Stimulated activated CD4-positive, alpha-beta T cell treated with anti-CD3 and anti-CD28 coated beads, Interleukin-4, amount 100 ng/mL, for 4 hours (primary cell): ENCODE data around the gene ALDH9A1.
"Not testable (repeated sequence)": the region's sequence is repeated elsewhere in the genome, so short reads cannot be mapped to it uniquely, and the experiment has no call there.

Experiments
- DNase-seq, 2 experiments: peaks; one replicate each; pipeline ENCODE4 v3.0.0-alpha.2; 2020

The ALDH9A1 gene

GRCh38 chr1:165644064-165644735, 54.2 kb downstream of the ALDH9A1 start:
- DNase-seq, result no peak

- no peak for DNase-seq
Measured at GRCh38 chr1:165641231-165641987, 57.0 kb downstream of the ALDH9A1 start.

GRCh38 chr1:165639821-165640623, 58.3 kb downstream of the ALDH9A1 start:
- DNase-seq, result no peak

GRCh38 chr1:165638211-165638610, 60.2 kb downstream of the ALDH9A1 start:
- DNase-seq, result not testable (repeated sequence)

- DNase-seq, result no peak
Measured at GRCh38 chr1:165637427-165637826, 60.9 kb downstream of the ALDH9A1 start.

GRCh38 chr1:165635823-165636222, 62.5 kb downstream of the ALDH9A1 start:
- no peak for DNase-seq

- DNase-seq, result no peak
Measured at GRCh38 chr1:165635329-165635728, 63.0 kb downstream of the ALDH9A1 start.

- no peak for DNase-seq
Measured at GRCh38 chr1:165634154-165634921, 64.0 kb downstream of the ALDH9A1 start.

- DNase-seq, result no peak
Measured at GRCh38 chr1:165633614-165634013, 64.7 kb downstream of the ALDH9A1 start.

- DNase-seq, result no peak
Measured at GRCh38 chr1:165632491-165632890, 65.9 kb downstream of the ALDH9A1 start.

- no peak for DNase-seq
Measured at GRCh38 chr1:165632152-165632469, 66.3 kb downstream of the ALDH9A1 start.

- DNase-seq, result peak; percentile 16 to 24
Measured at GRCh38 chr1:165631342-165632151, 66.8 kb downstream of the ALDH9A1 start.

- peak; percentile 94 to 95 for DNase-seq
Measured at GRCh38 chr1:165630629-165631341, 67.6 kb downstream of the ALDH9A1 start, which contains the start of gene MGST3. TSS of gene MGST3 (plus strand) at chr1:165631234. CDS start at chr1:165649848, 18,614 bp downstream.

- no peak for DNase-seq
Measured at GRCh38 chr1:165629848-165630628, 68.3 kb downstream of the ALDH9A1 start.

- no peak for DNase-seq
Measured at GRCh38 chr1:165629151-165629550, 69.2 kb downstream of the ALDH9A1 start.

GRCh38 chr1:165628147-165628822, 70.1 kb downstream of the ALDH9A1 start:
- no peak for DNase-seq

- DNase-seq, result no peak
Measured at GRCh38 chr1:165624441-165624840, 73.9 kb downstream of the ALDH9A1 start.

GRCh38 chr1:165623624-165624023, 74.7 kb downstream of the ALDH9A1 start:
- DNase-seq, result no peak

GRCh38 chr1:165619647-165620151, 78.7 kb downstream of the ALDH9A1 start:
- no peak for DNase-seq
